ENCODE data around the gene UCN2. TPM values are rescaled to one million over a fixed set of nuclear protein-coding genes. Genes with fewer than 3 reads are reported as not detected.

UCN2 gene
- total and polyA plus RNA-seq, 4 donors, result 0.07 to 0.18 (median 0.16) TPM; not detected in 1

DNA sequence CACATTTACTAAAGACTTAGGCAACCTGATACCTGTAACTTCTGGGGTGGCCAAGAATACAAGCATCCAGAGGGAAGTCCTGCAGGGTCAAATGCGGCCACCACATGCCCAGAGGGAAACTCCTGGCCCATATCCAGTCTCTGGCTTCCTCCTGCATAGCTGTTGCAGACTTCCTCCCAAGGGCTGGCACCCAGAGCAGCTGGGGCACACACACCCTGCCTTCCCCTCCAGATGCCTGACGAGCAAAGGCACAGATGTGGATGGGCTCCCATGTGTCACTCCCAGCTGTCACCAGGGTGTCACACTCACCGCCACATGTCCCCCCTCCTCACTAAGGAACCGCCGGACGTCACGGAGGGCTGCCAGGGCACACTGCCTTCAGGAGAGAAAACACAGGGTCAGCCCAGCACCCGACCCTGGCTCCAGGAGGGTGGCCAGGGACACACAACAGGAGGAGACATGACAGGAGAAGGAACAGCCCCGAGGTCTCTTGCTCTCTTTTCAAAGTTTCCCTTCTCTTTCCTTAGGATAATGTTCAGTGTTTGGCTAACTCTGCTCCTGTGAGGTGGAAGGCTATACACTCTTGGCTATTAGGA, 20.2 kb downstream of the UCN2 start:
- Histone ChIP-seq H3K4me3 (no peak overlapping the region), H3K27ac (ENCODE audit: low read depth in 1 of 2, low read length in 1 of 2) (peak overlapping the region in 1 of 2 donors; percentile 28), H3K36me3 (ENCODE audit: control insufficient read depth in 4 of 4, insufficient read depth in 4 of 4, low read length in 4 of 4) (peaks cover 0 to 3% (median under 1%) of the 10 kb centered on the region in 4 donors), H3K9me3 (ENCODE audit: control insufficient read depth in 4 of 4, insufficient read depth in 3 of 4, low read length in 3 of 4) (no peaks in the 10 kb centered on the region), H3K27me3 (ENCODE audit: control insufficient read depth in 3 of 3, insufficient read depth in 3 of 3, low read length in 2 of 3) (no peaks in the 10 kb centered on the region), H3K9ac (ENCODE audit: insufficient read depth in 1 of 2, low read length in 2 of 2) (no peak overlapping the region), H3K4me1 (ENCODE audit: control insufficient read depth in 5 of 5, insufficient read depth in 5 of 5, low read length in 5 of 5) (no peaks in the 10 kb centered on the region)
- ATAC-seq (ENCODE audit: insufficient read depth, low FRiP score) (peak; percentile 69), DNase-seq (no peak)
- 13 to 49% methylated on average over 9 of the region's 9 CpGs for WGBS, 2 donors
- TF ChIP-seq, protein P1, sequence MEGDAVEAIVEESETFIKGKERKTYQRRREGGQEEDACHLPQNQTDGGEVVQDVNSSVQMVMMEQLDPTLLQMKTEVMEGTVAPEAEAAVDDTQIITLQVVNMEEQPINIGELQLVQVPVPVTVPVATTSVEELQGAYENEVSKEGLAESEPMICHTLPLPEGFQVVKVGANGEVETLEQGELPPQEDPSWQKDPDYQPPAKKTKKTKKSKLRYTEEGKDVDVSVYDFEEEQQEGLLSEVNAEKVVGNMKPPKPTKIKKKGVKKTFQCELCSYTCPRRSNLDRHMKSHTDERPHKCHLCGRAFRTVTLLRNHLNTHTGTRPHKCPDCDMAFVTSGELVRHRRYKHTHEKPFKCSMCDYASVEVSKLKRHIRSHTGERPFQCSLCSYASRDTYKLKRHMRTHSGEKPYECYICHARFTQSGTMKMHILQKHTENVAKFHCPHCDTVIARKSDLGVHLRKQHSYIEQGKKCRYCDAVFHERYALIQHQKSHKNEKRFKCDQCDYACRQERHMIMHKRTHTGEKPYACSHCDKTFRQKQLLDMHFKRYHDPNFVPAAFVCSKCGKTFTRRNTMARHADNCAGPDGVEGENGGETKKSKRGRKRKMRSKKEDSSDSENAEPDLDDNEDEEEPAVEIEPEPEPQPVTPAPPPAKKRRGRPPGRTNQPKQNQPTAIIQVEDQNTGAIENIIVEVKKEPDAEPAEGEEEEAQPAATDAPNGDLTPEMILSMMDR (IDR thresholded peaks at IDR 0.05; ENCODE audit: control extremely low read depth, extremely low read depth), result no peak

DNA sequence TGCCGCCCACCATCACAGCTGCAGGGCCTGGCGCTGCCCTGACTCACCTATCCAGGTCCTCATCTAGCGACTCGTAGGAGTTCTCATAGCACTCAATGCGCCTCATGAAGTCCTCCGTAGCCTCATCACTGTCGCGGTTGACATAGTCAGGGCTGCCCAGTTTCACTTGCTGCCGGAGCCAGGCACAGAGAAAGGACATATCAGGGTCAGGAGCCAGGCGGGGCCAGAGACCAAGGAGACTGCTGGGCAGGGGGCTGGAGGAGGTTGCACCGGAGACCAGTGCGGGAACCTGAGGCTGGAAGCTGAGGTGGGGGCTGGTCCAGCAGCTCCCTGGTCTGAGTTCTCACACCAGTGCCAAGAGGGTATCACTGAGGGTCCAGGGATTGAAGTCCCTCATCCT, 25.1 kb downstream of the UCN2 start:
- no peak for DNase-seq
- H3K9ac ChIP-seq (ENCODE audit: insufficient read depth in 1 of 2, low read length in 2 of 2), result no peak overlapping the region
- no peak overlapping the region for H3K27ac ChIP-seq (ENCODE audit: low read depth in 1 of 2, low read length in 1 of 2)
- ATAC-seq (ENCODE audit: insufficient read depth, low FRiP score), result no peak
- H3K4me1 ChIP-seq (ENCODE audit: control insufficient read depth in 5 of 5, insufficient read depth in 5 of 5, low read length in 5 of 5), result no peaks in the 10 kb centered on the region
- TF ChIP-seq, protein P1 (IDR thresholded peaks at IDR 0.05; ENCODE audit: control extremely low read depth, extremely low read depth), result no peak
- H3K4me3 ChIP-seq, result no peak overlapping the region
- no peaks in the 10 kb centered on the region for H3K27me3 ChIP-seq (ENCODE audit: control insufficient read depth in 3 of 3, insufficient read depth in 3 of 3, low read length in 2 of 3)
- 96% methylated on average over 12 of the region's 12 CpGs for WGBS, 2 donors
- H3K9me3 ChIP-seq (ENCODE audit: control insufficient read depth in 4 of 4, insufficient read depth in 3 of 4, low read length in 3 of 4), result no peaks in the 10 kb centered on the region
- peaks cover 0 to 21% (median 5%) of the 10 kb centered on the region in 4 donors for H3K36me3 ChIP-seq (ENCODE audit: control insufficient read depth in 4 of 4, insufficient read depth in 4 of 4, low read length in 4 of 4)

DNA sequence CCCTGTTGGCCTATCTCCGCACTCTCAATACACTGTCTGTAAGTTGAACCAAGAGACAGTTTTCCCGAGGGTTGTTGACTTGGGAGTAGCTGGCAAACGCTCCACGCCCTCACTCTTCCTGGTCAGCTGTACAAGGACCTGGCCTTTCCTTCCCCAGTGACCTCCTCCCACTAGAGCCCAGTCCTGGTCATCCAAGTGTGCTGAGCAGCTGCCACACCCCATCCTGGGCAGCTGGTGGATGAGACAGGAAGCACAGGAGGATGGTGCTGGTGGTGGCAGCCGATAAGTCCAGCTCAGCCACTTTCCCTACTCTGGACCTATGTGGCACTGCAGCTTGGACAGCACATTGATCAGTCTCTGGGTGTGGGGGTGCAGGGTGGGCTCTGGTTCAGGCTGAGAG, 26.8 kb downstream of the UCN2 start:
- TF ChIP-seq, protein P1 (IDR thresholded peaks at IDR 0.05; ENCODE audit: control extremely low read depth, extremely low read depth), result no peak
- H3K4me1 ChIP-seq (ENCODE audit: control insufficient read depth in 5 of 5, insufficient read depth in 5 of 5, low read length in 5 of 5), result no peaks in the 10 kb centered on the region
- no peaks in the 10 kb centered on the region for H3K9me3 ChIP-seq (ENCODE audit: control insufficient read depth in 4 of 4, insufficient read depth in 3 of 4, low read length in 3 of 4)
- H3K9ac ChIP-seq (ENCODE audit: insufficient read depth in 1 of 2, low read length in 2 of 2), result no peak overlapping the region
- no peak overlapping the region for H3K4me3 ChIP-seq
- no peak for ATAC-seq (ENCODE audit: insufficient read depth, low FRiP score)
- 76 to 86% methylated on average over 5 of the region's 5 CpGs for WGBS, 2 donors
- H3K27me3 ChIP-seq (ENCODE audit: control insufficient read depth in 3 of 3, insufficient read depth in 3 of 3, low read length in 2 of 3), result no peaks in the 10 kb centered on the region
- H3K27ac ChIP-seq (ENCODE audit: low read depth in 1 of 2, low read length in 1 of 2), result no peak overlapping the region
- peaks cover 0 to 21% (median 5%) of the 10 kb centered on the region in 4 donors for H3K36me3 ChIP-seq (ENCODE audit: control insufficient read depth in 4 of 4, insufficient read depth in 4 of 4, low read length in 4 of 4)
- DNase-seq, result no peak

DNA sequence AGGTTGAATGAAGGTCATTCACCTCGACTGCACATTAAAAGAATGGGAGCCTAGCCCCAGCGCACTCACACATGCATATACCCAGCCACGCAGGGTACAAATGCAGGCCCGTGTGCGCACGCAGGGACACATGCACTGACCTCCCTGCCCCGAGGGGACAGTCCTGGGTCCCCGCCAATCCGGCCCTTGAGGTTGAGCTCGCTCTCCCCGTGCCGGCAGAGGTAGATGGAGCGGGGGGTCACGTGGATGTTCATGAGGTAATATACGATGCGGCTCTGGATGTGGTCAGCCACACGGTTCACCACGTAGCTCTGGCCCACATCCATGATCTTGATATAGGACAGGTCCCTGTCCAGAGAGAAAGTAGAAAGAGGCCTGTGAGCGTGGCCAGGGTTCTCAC, 27.5 kb downstream of the UCN2 start:
- DNase-seq (no peak), ATAC-seq (ENCODE audit: insufficient read depth, low FRiP score) (no peak)
- 86 to 92% methylated on average over 19 of the region's 19 CpGs for WGBS, 2 donors
- peaks cover 0 to 21% (median 5%) of the 10 kb centered on the region in 4 donors for H3K36me3 ChIP-seq (ENCODE audit: control insufficient read depth in 4 of 4, insufficient read depth in 4 of 4, low read length in 4 of 4)
- H3K27ac ChIP-seq (ENCODE audit: low read depth in 1 of 2, low read length in 1 of 2), result no peak overlapping the region
- no peak overlapping the region for H3K9ac ChIP-seq (ENCODE audit: insufficient read depth in 1 of 2, low read length in 2 of 2)
- H3K27me3 ChIP-seq (ENCODE audit: control insufficient read depth in 3 of 3, insufficient read depth in 3 of 3, low read length in 2 of 3), result no peaks in the 10 kb centered on the region
- H3K4me3 ChIP-seq, result no peak overlapping the region
- no peaks in the 10 kb centered on the region for H3K4me1 ChIP-seq (ENCODE audit: control insufficient read depth in 5 of 5, insufficient read depth in 5 of 5, low read length in 5 of 5)
- TF ChIP-seq, protein P1 (IDR thresholded peaks at IDR 0.05; ENCODE audit: control extremely low read depth, extremely low read depth), result no peak
- H3K9me3 ChIP-seq (ENCODE audit: control insufficient read depth in 4 of 4, insufficient read depth in 3 of 4, low read length in 3 of 4), result no peaks in the 10 kb centered on the region

Measured in lung (tissue), 12 donors.